HepG2 (cell line): ENCODE results near the gene DPH6. TPM values are rescaled to one million over a fixed set of nuclear protein-coding genes. Genes with fewer than 3 reads are reported as not detected.

Experiments used
- CBX5 ChIP-seq: sonication (generic); formaldehyde crosslinking; IDR thresholded peaks from 2 replicates; pipeline ENCODE4 v1.4.0; 2020; ENCODE audit warnings: missing genetic modification reagents, borderline replicate concordance
- JUND ChIP-seq: sonication (generic); formaldehyde crosslinking; IDR thresholded peaks from 2 replicates; pipeline ENCODE4 v1.8.0; 2022; ENCODE audit warnings: mild to moderate bottlenecking, missing genetic modification reagents
- MBD4 ChIP-seq: IDR thresholded peaks from 2 replicates; pipeline ENCODE4 v1.6.1; 2012; ENCODE audit warnings: low read length, inconsistent platforms, borderline replicate concordance
- NFIB ChIP-seq: sonication (generic); formaldehyde crosslinking; IDR thresholded peaks from 2 replicates; pipeline ENCODE4 v1.9.0; 2021; ENCODE audit warnings: missing genetic modification reagents, mild to moderate bottlenecking, borderline replicate concordance
- NFIC ChIP-seq: IDR thresholded peaks from 2 replicates; pipeline ENCODE4 v1.6.1; 2012; ENCODE audit warnings: mild to moderate bottlenecking, low read length, inconsistent platforms
- RFXAP ChIP-seq: sonication (generic); formaldehyde crosslinking; IDR thresholded peaks from 2 replicates; pipeline ENCODE4 v1.4.0; 2020; ENCODE audit warnings: missing genetic modification reagents, borderline replicate concordance
- RORA ChIP-seq: sonication (generic); formaldehyde crosslinking; IDR thresholded peaks from 2 replicates; pipeline ENCODE4 v1.5.0; 2020; ENCODE audit warnings: mild to moderate bottlenecking, missing genetic modification reagents, moderate library complexity
- SMARCC2 ChIP-seq: fragments of 450-650 bp; IDR thresholded peaks from 2 replicates; pipeline ENCODE4 v1.6.1; 2017; ENCODE audit warnings: antibody characterized with exemption, mild to moderate bottlenecking
- ZNF34 ChIP-seq: sonication (generic); formaldehyde crosslinking; IDR thresholded peaks from 2 replicates; pipeline ENCODE4 v1.4.0; 2020; ENCODE audit warnings: mild to moderate bottlenecking, missing genetic modification reagents, borderline replicate concordance
- ZNF510 ChIP-seq: sonication (generic); formaldehyde crosslinking; IDR thresholded peaks from 2 replicates; pipeline ENCODE4 v1.4.0; 2020; ENCODE audit warnings: low read depth, mild to moderate bottlenecking, missing genetic modification reagents
- ZNF550 ChIP-seq: sonication (generic); formaldehyde crosslinking; IDR thresholded peaks from 2 replicates; pipeline ENCODE4 v1.4.0; 2020; ENCODE audit warnings: mild to moderate bottlenecking, missing genetic modification reagents, borderline replicate concordance
- polyA plus RNA-seq, 8 experiments: library from polyadenylated mRNA; depleted of rRNA in 3 of 8; stranded (reverse) in 7 of 8; unstranded in 1 of 8; fragments of >200 nt; fragmentation: Illumina TruSeq in 4 of 8; extraction: Trizol in 4 of 8; gene quantifications; 2 replicates each; pipeline versions ENCODE4 v1.2.1 to v1.2.3, GENCODE V29; 2011 to 2016; ENCODE audit warnings: low read depth in 4 of 8, missing spikeins in 1 of 8, mixed read lengths in 1 of 8; ENCODE audit not compliant: insufficient read depth in 1 of 8
- total RNA-seq, 5 experiments: library from RNA; depleted of rRNA; stranded (reverse); fragments of >200 nt; fragmentation: Illumina TruSeq; extraction: Trizol; gene quantifications; 2 replicates each; pipeline ENCODE4 v1.2.3, GENCODE V29; 2016; ENCODE audit warnings: low read depth in 1 of 5
- TF ChIP-seq, protein P1 (sequence below): sonication (generic); formaldehyde crosslinking; IDR thresholded peaks from 2 replicates; pipeline ENCODE4 v1.5.0; 2020; ENCODE audit warnings: missing genetic modification reagents
- TF ChIP-seq, protein P2 (sequence below): sonication (generic); formaldehyde crosslinking; IDR thresholded peaks from 2 replicates; pipeline ENCODE4 v1.4.0; 2020; ENCODE audit warnings: missing genetic modification reagents, low read depth, mild to moderate bottlenecking, borderline replicate concordance
- TF ChIP-seq, protein P3 (sequence below): IDR thresholded peaks from 2 replicates; pipeline ENCODE4 v1.6.1; 2016
- TF ChIP-seq, protein P4 (sequence below): sonication (generic); formaldehyde crosslinking; IDR thresholded peaks from 2 replicates; pipeline ENCODE4 v1.5.0; 2020; ENCODE audit warnings: mild to moderate bottlenecking, missing genetic modification reagents, borderline replicate concordance
- TF ChIP-seq, protein P5 (sequence below): sonication (generic); formaldehyde crosslinking; IDR thresholded peaks from 2 replicates; pipeline ENCODE4 v1.9.0; 2021; ENCODE audit warnings: missing genetic modification reagents, borderline replicate concordance

Gene DPH6
- total and polyA plus RNA-seq, 2 of the 13 experiments (the other 11 are each of a cell fraction or from before 2014, with no cell fraction given) = 10.2 to 25.8 TPM

DNA sequence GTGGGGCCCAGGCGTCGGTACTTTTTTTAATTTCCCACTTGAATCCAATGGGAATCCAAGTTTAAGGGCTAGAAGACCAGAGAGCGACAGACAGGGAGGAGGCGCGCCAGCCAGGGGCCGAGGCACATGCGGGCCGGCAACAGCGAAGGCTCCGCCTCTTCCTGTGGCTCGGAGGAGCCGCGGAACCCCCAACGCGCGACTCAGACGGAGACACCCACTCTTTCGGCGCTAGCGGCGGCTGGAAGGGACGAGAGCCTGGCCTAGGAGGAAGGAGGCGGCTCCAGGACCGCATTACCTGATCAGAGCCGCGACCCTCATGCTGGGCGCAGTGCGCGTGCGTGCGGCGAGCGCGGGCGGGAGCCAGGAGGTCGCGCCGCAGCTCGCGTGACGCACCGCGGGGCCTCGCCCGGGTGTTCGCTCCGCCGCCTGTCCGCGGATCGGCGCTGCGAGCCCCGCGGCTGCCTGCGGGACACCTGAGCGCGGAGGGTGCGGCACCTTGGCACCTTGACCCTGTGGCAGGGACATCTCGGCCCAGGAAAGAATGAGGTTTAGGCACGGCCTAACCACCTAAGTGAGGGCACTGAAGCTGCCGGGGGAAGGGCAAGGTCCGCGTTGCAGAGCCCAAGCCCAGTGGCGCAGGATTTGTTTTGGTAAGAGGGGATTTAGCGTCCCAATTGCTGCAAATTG, at the start of gene DPH6 (continued):
- TF ChIP-seq, protein P1, sequence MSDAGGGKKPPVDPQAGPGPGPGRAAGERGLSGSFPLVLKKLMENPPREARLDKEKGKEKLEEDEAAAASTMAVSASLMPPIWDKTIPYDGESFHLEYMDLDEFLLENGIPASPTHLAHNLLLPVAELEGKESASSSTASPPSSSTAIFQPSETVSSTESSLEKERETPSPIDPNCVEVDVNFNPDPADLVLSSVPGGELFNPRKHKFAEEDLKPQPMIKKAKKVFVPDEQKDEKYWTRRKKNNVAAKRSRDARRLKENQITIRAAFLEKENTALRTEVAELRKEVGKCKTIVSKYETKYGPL = no peak
- TF ChIP-seq, protein P2, sequence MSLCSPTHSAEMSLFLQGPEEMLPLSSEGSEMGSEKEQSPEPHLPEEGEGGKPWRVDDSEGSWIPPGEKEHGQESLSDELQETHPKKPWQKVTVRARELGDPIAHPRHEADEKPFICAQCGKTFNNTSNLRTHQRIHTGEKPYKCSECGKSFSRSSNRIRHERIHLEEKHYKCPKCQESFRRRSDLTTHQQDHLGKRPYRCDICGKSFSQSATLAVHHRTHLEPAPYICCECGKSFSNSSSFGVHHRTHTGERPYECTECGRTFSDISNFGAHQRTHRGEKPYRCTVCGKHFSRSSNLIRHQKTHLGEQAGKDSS (CRISPR knock-in tag) = peak; percentile 59; the same call in 1 of the 2 replicates
- no peak for TF ChIP-seq ZNF550
- TF ChIP-seq, protein P3, sequence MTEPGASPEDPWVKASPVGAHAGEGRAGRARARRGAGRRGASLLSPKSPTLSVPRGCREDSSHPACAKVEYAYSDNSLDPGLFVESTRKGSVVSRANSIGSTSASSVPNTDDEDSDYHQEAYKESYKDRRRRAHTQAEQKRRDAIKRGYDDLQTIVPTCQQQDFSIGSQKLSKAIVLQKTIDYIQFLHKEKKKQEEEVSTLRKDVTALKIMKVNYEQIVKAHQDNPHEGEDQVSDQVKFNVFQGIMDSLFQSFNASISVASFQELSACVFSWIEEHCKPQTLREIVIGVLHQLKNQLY = no peak
- no peak for TF ChIP-seq MBD4
- TF ChIP-seq NFIC = no peak
- TF ChIP-seq, protein P4, sequence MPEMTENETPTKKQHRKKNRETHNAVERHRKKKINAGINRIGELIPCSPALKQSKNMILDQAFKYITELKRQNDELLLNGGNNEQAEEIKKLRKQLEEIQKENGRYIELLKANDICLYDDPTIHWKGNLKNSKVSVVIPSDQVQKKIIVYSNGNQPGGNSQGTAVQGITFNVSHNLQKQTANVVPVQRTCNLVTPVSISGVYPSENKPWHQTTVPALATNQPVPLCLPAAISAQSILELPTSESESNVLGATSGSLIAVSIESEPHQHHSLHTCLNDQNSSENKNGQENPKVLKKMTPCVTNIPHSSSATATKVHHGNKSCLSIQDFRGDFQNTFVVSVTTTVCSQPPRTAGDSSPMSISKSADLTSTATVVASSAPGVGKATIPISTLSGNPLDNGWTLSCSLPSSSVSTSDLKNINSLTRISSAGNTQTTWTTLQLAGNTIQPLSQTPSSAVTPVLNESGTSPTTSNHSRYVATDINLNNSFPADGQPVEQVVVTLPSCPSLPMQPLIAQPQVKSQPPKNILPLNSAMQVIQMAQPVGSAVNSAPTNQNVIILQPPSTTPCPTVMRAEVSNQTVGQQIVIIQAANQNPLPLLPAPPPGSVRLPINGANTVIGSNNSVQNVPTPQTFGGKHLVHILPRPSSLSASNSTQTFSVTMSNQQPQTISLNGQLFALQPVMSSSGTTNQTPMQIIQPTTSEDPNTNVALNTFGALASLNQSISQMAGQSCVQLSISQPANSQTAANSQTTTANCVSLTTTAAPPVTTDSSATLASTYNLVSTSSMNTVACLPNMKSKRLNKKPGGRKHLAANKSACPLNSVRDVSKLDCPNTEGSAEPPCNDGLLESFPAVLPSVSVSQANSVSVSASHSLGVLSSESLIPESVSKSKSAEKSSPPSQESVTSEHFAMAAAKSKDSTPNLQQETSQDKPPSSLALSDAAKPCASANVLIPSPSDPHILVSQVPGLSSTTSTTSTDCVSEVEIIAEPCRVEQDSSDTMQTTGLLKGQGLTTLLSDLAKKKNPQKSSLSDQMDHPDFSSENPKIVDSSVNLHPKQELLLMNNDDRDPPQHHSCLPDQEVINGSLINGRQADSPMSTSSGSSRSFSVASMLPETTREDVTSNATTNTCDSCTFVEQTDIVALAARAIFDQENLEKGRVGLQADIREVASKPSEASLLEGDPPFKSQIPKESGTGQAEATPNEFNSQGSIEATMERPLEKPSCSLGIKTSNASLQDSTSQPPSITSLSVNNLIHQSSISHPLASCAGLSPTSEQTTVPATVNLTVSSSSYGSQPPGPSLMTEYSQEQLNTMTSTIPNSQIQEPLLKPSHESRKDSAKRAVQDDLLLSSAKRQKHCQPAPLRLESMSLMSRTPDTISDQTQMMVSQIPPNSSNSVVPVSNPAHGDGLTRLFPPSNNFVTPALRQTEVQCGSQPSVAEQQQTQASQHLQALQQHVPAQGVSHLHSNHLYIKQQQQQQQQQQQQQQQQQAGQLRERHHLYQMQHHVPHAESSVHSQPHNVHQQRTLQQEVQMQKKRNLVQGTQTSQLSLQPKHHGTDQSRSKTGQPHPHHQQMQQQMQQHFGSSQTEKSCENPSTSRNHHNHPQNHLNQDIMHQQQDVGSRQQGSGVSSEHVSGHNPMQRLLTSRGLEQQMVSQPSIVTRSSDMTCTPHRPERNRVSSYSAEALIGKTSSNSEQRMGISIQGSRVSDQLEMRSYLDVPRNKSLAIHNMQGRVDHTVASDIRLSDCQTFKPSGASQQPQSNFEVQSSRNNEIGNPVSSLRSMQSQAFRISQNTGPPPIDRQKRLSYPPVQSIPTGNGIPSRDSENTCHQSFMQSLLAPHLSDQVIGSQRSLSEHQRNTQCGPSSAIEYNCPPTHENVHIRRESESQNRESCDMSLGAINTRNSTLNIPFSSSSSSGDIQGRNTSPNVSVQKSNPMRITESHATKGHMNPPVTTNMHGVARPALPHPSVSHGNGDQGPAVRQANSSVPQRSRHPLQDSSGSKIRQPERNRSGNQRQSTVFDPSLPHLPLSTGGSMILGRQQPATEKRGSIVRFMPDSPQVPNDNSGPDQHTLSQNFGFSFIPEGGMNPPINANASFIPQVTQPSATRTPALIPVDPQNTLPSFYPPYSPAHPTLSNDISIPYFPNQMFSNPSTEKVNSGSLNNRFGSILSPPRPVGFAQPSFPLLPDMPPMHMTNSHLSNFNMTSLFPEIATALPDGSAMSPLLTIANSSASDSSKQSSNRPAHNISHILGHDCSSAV (CRISPR knock-in tag) = no peak
- TF ChIP-seq RFXAP = 0 out of 2 replicates have a peak, but pooled peaks have one; percentile 79
- no peak for TF ChIP-seq SMARCC2
- TF ChIP-seq, protein P5, sequence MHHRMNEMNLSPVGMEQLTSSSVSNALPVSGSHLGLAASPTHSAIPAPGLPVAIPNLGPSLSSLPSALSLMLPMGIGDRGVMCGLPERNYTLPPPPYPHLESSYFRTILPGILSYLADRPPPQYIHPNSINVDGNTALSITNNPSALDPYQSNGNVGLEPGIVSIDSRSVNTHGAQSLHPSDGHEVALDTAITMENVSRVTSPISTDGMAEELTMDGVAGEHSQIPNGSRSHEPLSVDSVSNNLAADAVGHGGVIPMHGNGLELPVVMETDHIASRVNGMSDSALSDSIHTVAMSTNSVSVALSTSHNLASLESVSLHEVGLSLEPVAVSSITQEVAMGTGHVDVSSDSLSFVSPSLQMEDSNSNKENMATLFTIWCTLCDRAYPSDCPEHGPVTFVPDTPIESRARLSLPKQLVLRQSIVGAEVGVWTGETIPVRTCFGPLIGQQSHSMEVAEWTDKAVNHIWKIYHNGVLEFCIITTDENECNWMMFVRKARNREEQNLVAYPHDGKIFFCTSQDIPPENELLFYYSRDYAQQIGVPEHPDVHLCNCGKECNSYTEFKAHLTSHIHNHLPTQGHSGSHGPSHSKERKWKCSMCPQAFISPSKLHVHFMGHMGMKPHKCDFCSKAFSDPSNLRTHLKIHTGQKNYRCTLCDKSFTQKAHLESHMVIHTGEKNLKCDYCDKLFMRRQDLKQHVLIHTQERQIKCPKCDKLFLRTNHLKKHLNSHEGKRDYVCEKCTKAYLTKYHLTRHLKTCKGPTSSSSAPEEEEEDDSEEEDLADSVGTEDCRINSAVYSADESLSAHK (CRISPR knock-in tag) = no peak
- peak; percentile 32; the same call in 1 of the 2 replicates for TF ChIP-seq ZNF510 (CRISPR knock-in tag)
- TF ChIP-seq NFIB = no peak
- no peak for TF ChIP-seq CBX5 (CRISPR knock-in tag)
- TF ChIP-seq ZNF34 = 0 out of 2 replicates have a peak, but pooled peaks have one; percentile 74
- TF ChIP-seq RORA (CRISPR knock-in tag) = no peak
- peak; percentile 62 for TF ChIP-seq JUND
